ENCODE measurements around the gene PMS1.

Gene PMS1

DNA sequence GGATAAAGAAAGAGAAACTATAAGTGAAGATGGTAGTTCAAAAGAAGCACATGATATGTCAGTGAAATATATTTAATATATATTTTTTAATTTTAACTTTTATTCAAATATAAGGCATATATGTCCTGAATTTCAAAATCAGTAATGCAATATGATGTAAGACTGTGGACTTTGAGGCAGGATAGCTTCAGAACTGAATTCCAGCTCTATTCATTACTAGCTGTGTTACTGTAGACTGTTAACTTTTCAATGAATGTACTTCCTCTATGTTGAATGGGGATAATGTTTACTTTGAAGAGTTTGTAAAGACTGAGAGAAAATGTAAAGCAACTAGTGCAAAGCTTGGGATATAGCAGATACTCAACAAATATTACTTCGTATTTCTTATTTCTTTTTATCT is 112.6 kb downstream of the PMS1 start:
- H3K4me3 ChIP-seq (ENCODE audit: low read depth, low read length), result no peak overlapping the region
- DNase-seq (ENCODE audit: low read depth), result no peak
- TF ChIP-seq, protein P1, sequence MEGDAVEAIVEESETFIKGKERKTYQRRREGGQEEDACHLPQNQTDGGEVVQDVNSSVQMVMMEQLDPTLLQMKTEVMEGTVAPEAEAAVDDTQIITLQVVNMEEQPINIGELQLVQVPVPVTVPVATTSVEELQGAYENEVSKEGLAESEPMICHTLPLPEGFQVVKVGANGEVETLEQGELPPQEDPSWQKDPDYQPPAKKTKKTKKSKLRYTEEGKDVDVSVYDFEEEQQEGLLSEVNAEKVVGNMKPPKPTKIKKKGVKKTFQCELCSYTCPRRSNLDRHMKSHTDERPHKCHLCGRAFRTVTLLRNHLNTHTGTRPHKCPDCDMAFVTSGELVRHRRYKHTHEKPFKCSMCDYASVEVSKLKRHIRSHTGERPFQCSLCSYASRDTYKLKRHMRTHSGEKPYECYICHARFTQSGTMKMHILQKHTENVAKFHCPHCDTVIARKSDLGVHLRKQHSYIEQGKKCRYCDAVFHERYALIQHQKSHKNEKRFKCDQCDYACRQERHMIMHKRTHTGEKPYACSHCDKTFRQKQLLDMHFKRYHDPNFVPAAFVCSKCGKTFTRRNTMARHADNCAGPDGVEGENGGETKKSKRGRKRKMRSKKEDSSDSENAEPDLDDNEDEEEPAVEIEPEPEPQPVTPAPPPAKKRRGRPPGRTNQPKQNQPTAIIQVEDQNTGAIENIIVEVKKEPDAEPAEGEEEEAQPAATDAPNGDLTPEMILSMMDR (IDR thresholded peaks at IDR 0.05; ENCODE audit: control insufficient read depth, extremely low read depth, insufficient read depth), result no peak

DNA sequence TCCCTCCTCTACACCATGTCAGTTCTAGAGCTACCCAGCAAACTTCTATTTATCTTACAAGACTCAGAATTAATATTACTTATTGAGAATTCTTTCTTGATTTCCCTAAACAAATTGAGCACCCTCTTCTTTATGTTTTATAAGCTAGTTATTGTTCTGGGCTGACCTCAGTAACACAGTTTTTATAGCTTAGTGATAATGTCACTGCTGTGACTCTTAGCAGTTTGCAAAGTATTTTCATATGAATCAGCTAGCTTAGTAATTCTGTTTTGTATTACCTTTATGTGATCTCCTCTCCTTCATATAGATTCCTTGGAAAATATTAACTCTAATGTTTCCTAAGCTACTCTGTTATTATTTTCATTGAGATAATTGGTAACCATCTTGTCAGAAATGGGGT is 114.9 kb downstream of the PMS1 start:
- DNase-seq (ENCODE audit: low read depth), result no peak
- TF ChIP-seq, protein P1 (IDR thresholded peaks at IDR 0.05; ENCODE audit: control insufficient read depth, extremely low read depth, insufficient read depth), result no peak
- no peak overlapping the region for H3K4me3 ChIP-seq (ENCODE audit: low read depth, low read length)

DNA sequence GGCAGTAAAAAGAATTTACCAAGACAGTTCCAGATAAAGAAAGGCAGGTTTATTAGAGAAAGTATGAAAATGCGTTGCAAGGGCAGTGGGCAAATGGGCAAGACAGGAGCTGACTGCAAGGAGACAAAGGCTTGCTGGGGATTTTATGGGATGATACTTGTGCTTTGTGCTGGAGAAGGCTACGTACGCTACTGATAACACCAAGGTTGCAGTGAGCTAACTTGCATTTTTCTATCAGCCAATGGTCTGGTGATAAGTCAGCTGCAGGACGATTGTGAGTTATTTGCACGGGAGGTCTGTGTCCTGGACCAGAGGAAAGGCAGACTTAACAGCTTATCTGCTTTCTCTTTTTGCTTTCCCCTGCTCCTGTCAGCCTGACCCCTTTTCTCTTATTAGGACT is 116.5 kb downstream of the PMS1 start:
- H3K4me3 ChIP-seq (ENCODE audit: low read depth, low read length), result no peak overlapping the region
- TF ChIP-seq, protein P1 (IDR thresholded peaks at IDR 0.05; ENCODE audit: control insufficient read depth, extremely low read depth, insufficient read depth), result no peak
- DNase-seq (ENCODE audit: low read depth), result no peak

DNA sequence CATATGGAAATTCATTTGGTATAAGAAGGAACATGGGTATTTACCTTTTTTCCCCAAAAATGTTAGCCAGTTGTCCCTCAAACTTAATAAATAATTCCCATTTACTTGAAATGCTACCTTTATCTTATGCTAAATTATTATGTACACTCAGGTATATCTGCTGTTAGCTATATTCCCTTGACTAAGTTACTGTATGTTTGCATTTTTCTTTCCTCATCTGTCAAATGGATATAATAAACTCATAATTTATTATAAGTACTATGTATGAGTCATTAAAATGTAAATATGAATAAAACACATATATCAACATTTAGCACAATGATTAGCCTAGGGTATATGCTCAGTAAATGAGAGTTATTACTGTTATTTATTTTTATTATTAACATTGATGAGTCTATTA is 117.4 kb downstream of the PMS1 start:
- no peak for DNase-seq (ENCODE audit: low read depth)
- TF ChIP-seq, protein P1 (IDR thresholded peaks at IDR 0.05; ENCODE audit: control insufficient read depth, extremely low read depth, insufficient read depth), result no peak
- no peak overlapping the region for H3K4me3 ChIP-seq (ENCODE audit: low read depth, low read length)

DNA sequence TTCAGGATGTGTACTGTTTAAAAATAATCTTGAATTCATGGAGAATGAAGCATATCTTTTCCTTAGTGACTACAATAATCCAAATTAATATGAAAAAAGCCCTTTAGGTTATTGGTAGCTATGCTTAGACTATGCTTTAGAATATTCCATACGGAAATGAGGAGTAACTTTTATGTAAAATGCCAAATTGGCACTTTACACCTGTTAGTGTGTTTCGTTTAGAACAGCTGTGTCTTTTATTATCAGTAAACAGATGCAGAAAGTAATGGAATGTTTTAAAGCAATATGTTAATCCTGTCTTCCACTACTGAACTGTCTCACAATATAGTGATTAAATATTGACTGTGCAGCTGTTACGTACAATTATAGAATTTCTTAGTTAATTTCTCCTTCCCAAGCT is 129.6 kb downstream of the PMS1 start:
- H3K4me3 ChIP-seq (ENCODE audit: low read depth, low read length), result no peak overlapping the region
- DNase-seq (ENCODE audit: low read depth), result no peak
- TF ChIP-seq, protein P1 (IDR thresholded peaks at IDR 0.05; ENCODE audit: control insufficient read depth, extremely low read depth, insufficient read depth), result no peak

DNA sequence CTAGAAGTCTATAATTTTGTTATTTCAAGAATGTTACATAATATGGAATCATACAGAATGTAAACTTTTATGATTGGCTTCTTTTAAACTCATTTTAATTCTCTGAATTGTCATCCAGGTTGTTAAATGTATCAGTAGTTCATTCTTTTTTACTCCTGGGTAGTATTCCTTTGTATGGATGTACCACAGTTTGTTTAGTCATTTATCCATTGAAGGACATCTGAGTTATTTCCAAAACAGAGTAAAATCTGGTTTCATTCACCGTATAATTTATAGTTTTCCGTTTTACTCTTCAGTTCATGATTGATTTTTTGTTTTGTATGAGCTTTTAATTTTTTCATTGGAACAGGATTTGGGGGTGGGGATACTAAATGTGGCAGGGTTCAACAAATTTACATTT is 132.4 kb downstream of the PMS1 start:
- DNase-seq (ENCODE audit: low read depth), result no peak
- no peak overlapping the region for H3K4me3 ChIP-seq (ENCODE audit: low read depth, low read length)
- TF ChIP-seq, protein P1 (IDR thresholded peaks at IDR 0.05; ENCODE audit: control insufficient read depth, extremely low read depth, insufficient read depth), result no peak

All from LNCaP clone FGC (cell line).